Sciatic nerve (tissue), 2 donors: ENCODE results near the gene CHRNB1. TPM values are rescaled to one million over a fixed set of nuclear protein-coding genes. Genes with fewer than 3 reads are reported as not detected.

Experiments used
- ATAC-seq: fragments of 200-7000 bp; cut with Tn5 transposase; one replicate; pipeline ENCODE4 v1.9.1; 2020; ENCODE audit warnings: mild to moderate bottlenecking, moderate library complexity
- DNase-seq: peaks from one replicate; pipeline ENCODE4 v3.0.0-alpha.2; 2020; ENCODE audit warnings: low spot score
- intact Hi-C: fragments of 100-400 bp; cut with DNase I; formaldehyde crosslinking; loops from one replicate; pipeline ENCODE4 v1.14.2; 2022
- total RNA-seq: library from RNA; stranded (reverse); fragmentation: NEBNext Ultra II Directional; extraction: Animal tissue kit (Norgen Biotek cat#: 25700); gene quantifications from one replicate; pipeline ENCODE4 v1.2.1, GENCODE V29; 2021
- donor health status: DM: no; HTN: no; CAD: no.
- donor health status: DM: no; HTN: no; CAD: no.

CHRNB1 gene
- total RNA-seq, 1 donor from 2014 or later = 6.3 TPM

DNA sequence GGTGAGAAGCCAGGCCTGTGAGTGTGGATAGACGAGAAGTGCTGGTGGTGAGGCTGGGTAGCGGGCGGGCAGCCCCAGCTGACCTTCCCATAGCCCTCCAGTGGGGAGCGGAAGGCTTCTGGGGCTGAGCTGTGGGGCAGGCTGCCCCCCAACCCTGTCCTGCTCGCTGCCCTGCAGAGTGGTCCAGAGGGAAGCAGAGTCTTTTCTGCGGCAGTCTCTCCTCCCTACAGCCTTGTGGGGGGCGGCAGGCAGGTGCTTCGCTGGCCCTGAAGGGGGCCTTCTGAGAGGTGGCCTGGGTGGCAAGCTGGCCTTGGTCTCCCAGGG, 33.5 kb upstream of the CHRNB1 start:
- no peak for DNase-seq
- intact Hi-C loops = no loop called here
- ATAC-seq = no peak

DNA sequence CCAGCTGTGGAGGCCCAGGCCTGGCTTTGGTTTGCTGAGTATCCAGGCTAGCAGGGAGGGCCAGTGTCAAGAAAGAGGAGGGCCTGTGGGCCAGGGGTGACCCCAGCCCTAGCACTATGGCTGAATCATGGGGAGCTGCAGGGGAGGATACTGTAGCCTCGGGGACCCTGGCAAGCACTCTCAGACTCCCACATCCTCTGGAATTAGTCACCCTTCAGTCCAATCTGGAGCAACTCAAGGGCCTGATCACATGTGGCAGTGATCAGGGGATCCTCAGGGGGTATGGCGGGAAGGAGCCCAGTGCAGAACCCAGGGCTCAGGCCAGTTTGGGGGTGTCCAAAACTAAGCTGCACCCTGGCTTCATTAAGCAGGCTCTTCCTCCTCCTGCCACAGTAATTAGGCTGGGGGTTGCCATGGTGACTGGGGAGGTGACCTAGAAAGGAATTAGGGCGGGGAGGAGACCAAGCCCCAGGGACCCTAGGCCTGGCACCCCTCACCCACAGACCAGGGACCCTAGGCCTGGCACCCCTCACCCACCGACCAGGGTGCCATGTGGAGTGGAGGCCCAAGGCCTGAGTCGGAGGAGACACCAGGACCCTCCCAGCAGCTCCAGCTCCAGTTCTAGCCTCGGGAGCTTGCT, 31.4 kb upstream of the CHRNB1 start:
- DNase-seq = no peak
- peak; percentile 39 for ATAC-seq
- intact Hi-C loops = no loop called here

DNA sequence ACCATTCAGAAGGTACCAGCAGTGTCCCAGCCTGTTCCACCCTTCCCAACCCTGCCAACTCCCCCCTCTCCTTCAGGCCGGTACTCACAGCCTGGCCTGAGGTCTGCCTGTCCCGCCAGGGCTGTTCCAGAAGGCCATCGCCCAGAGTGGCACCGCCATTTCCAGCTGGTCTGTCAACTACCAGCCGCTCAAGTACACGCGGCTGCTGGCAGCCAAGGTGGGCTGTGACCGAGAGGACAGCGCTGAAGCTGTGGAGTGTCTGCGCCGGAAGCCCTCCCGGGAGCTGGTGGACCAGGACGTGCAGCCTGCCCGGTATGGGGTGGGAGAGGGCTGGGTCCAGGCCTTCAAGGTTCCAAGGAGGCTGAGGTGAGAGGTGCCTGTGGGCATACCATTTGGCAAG, 30.0 kb upstream of the CHRNB1 start:
- ATAC-seq = no peak
- intact Hi-C loops = no loop called here
- DNase-seq = no peak

GRCh38 chr17:7415784-7416183, 29.1 kb upstream of the CHRNB1 start:
- ATAC-seq = no peak
- intact Hi-C loops = no loop called here

DNA sequence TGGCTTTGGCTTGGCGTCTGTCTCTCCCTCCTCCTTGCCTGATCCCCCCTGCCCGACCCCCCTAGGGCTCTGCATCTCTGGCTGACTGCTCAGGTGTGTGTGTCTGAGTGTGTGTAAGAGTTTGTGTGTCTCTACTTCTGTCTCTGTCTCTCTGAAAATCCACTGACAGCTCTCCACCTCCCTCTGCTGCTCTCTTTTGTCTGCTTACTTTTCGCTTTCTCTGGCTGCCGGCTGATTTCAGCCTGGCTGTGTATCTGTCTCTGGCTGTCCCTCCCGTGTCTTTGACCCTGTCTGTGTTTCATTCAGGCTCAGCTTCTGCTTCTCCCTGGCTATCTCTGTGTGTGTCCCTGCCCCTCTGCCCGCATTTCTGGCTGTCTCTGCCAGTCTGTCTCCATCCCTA, 28.5 kb upstream of the CHRNB1 start:
- intact Hi-C loops = no loop called here
- ATAC-seq (no peak), DNase-seq (no peak)

More at GRCh38 chr17:7415784-7416183, 29.1 kb upstream of the CHRNB1 start:
- no peak for DNase-seq

GRCh38 chr17:7417056-7417655, 27.7 kb upstream of the CHRNB1 start:
- intact Hi-C loops = no loop called here
- ATAC-seq = no peak
- DNase-seq = no peak

DNA sequence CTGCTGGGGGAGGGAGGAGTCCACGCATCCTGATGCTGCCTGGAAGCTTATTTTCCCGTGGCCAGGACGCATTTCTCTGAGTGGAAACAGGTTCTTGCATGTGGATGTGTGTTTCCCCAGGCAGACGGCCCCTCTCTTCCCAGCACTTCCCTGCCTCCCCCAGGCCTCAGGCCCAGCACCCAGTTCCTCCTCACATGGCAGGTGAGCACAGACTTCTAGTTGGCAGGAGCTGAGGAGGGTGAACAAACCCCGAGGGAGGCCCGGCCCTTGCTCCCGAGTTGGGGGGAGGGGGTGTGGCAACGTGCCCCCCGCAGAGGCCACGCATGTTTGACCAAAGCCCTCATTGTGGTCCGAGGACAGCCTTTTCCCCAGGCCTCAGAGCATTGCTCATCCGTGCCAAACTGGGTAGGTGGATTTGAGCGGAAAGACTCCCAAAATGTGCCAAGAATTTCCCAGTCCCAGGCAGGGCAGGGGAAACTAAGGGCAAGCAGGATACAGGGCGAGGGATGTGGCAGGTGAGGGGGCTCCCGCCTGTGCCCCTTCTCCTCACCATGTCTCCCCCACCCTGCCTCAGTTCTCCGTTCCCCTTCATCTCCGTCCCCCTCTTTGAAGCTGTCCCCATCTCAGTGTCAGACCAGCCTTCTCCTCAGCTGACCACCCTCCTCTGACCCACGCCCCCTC, 26.2 kb upstream of the CHRNB1 start:
- ATAC-seq (no peak), DNase-seq (no peak)
- intact Hi-C loops = no loop called here

DNA sequence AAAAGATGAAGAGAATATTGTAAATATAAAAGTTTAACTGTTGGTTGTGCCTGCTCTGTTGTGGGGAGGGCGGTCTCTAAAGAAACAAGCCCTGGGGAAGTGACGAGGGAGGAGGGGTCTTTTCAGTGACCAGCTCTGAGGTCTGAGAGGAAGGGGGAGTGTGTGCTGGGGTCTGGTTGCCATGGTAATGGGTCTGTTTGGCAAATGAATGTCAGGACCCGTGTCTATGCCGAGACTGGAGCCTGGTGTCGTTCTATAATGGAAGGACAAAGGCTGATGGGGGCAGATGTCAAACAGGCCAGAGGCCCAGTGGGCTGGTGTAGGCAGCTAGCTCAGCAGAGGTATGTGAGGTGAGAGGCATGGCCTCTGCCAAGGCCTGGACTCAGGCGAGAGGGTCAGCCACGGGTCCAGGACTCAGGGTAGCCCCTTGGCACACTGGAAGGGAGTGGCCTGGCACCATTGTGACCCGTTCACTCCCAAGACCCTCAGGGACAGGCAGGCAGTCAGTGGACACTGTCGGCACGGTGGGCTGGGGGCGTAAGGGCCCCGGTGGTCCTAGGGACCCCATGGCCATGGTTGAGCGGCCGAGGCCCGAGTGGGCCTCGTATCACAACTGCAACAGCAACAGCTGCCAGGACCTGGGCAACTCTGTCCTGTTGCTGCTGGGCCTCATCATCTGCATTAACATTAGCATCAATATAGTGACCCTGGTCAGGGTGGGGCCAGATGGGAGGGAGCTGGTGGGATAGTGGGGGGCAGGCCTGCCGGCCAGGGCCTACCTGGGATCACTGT, 24.8 kb upstream of the CHRNB1 start, which contains the start of gene SPEM1:
TSS of gene SPEM1 (plus strand) at position 506 of the 792 bp plus-strand sequence. CDS start at position 567, 61 bp downstream.
- DNase-seq (no peak), ATAC-seq (no peak)
- intact Hi-C loops = no loop called here

- intact Hi-C loops = no loop called here
- DNase-seq = no peak
- ATAC-seq = no peak
Measured at GRCh38 chr17:7421186-7421585, 23.7 kb upstream of the CHRNB1 start.

GRCh38 chr17:7423679-7424078, 21.2 kb upstream of the CHRNB1 start:
- ATAC-seq = no peak
- no peak for DNase-seq
- intact Hi-C loops = no loop called here

DNA sequence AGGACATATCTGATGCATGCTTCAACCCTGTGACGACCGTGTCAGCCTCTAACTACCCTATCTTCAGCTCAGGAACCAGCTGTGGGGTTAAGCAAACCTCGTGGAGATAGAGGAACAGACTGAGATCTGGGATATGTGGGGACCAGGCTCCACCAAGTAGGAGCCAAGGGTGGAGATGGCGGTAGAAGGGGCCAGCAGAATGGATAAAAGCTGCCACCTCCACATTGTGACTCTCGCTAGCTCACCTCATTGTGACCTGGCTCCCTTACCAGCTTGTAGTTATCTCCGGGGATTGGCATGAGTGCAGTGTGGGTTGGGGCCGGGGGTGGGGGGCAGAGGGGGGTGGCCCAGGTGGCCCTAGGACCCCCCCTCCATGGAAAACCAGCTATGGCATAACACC, 19.5 kb upstream of the CHRNB1 start, which contains the start of gene SPEM2:
TSS of gene SPEM2 (plus strand) at position 301 of the 400 bp plus-strand sequence. CDS start at position 374, 73 bp downstream.
- no peak for ATAC-seq
- no peak for DNase-seq
- intact Hi-C loops = no loop called here

DNA sequence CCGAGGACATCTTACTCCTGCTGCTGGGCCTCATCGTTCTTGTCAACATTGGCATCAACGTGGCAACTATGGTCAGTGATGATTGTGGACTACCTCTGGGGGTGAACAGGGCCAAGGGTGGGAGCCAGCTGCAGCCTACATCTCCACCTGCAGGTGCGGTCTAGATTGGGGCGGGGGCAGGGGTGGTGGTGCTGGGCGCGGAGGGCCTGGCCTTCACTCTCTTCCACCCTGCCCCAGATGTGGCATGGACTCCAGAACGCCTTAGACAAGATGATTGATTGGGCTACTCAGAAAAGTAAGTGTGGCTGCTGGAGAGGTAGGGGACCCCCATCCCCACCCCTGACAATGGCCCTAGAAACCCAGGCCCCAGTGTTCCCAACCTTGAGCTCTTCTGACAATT, 19.1 kb upstream of the CHRNB1 start:
- intact Hi-C loops = no loop called here
- DNase-seq = no peak
- no peak for ATAC-seq

GRCh38 chr17:7426203-7426863, 18.5 kb upstream of the CHRNB1 start:
- ATAC-seq (no peak), DNase-seq (no peak)
- intact Hi-C loops = no loop called here

- no peak for ATAC-seq
- intact Hi-C loops = no loop called here
Measured at GRCh38 chr17:7426896-7427489, 17.9 kb upstream of the CHRNB1 start.

GRCh38 chr17:7427549-7427948, 17.3 kb upstream of the CHRNB1 start:
- DNase-seq = no peak
- intact Hi-C loops = no loop called here
- no peak for ATAC-seq

More at GRCh38 chr17:7426896-7427489, 17.9 kb upstream of the CHRNB1 start:
- no peak for DNase-seq

DNA sequence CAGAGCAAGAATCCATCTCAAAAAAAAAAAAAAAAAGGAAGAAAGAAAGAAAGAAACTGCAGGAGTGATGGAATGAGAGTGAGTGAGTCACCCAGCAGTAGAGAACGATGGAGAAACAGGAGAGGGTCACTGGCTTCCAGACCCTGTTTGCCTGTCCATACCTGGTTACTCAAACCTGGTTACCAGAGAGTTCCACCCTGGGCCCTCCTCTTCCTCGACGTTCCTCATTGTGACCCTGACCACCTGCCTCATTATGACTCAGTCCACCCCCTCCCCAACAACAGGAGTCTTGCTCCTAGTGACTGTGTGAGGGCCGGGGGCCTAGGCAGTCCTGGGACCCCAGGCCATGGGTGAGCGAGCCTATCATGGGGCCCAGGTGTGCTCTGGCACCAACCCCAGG, 16.3 kb upstream of the CHRNB1 start, which contains the start of gene SPEM3:
TSS of gene SPEM3 (plus strand) at position 301 of the 400 bp plus-strand sequence. CDS start at position 347, 46 bp downstream.
- DNase-seq = no peak
- ATAC-seq = no peak
- intact Hi-C loops = no loop called here

DNA sequence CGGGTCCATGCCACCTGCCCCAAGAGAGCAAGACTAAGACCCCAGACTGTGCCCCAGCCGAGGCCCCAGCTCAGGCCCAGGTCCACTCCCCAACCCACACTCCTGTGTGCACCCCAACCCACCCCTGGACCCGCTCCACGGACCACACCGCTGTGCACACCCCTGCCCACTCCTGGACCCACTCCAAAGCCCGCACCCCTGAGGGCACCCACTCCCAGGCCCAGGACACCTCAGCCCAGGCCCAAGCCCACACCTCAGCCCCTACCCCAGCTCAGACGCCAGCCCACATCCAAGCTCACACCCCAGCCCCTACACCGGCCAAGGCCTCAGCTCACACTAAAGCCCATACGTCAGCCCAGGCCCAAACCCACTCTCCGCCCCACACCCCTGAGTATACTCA, 15.1 kb upstream of the CHRNB1 start:
- intact Hi-C loops = no loop called here
- no peak for DNase-seq
- ATAC-seq = no peak

GRCh38 chr17:7431231-7431630, 13.6 kb upstream of the CHRNB1 start:
- no peak for ATAC-seq
- intact Hi-C loops = no loop called here
- no peak for DNase-seq

DNA sequence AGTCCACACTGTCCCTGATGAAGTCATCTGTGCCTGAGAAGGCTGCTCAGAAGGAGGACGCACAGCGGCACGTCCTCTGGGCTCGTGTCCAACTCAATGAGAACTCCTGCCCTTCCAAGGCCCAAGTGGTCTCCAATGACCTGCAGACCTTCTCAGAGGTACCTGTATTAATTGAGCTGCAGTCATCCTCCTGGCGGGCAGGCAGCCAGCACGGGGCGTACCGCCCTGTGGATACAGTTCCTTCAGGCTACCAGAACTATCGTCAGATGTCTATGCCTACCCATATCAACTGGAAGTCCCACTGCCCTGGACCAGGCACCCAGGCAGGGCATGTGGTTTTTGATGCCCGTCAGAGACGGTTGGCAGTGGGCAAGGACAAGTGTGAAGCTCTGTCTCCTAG, 12.6 kb upstream of the CHRNB1 start:
- intact Hi-C loops = no loop called here
- no peak for ATAC-seq
- no peak for DNase-seq
